HG03354 (cell line): ENCODE results near the gene CD6.
A peak's percentile ranks its signal among the peaks of the same experiment; 100 is the strongest.

ENCODE experiments used
- ATAC-seq: cut with Tn5 transposase; IDR thresholded peaks from one replicate; pipeline ENCODE4 v1.9.1; 2021; ENCODE audit warnings: mild to moderate bottlenecking; ENCODE audit not compliant: unreplicated experiment, poor library complexity, severe bottlenecking

Gene CD6

GRCh38 chr11:61023086-61023965 lies 51.8 kb downstream of the CD6 start:
- no peak for ATAC-seq

GRCh38 chr11:61023966-61024295 lies 52.5 kb downstream of the CD6 start:
- ATAC-seq = no peak

GRCh38 chr11:61024938-61025820 lies 53.7 kb downstream of the CD6 start:
- ATAC-seq = no peak

GRCh38 chr11:61025821-61026120 lies 54.3 kb downstream of the CD6 start:
- ATAC-seq = no peak

GRCh38 chr11:61026121-61027031 lies 54.9 kb downstream of the CD6 start:
- no peak for ATAC-seq

- ATAC-seq = no peak
These were observed 55.8 kb downstream of the CD6 start for GRCh38 chr11:61027141-61027840.

- ATAC-seq = peak; percentile 84
These were observed 56.8 kb downstream of the CD6 start for GRCh38 chr11:61028135-61028729.

GRCh38 chr11:61032824-61033223 lies 61.3 kb downstream of the CD6 start:
- ATAC-seq = no peak

- no peak for ATAC-seq
These were observed 61.9 kb downstream of the CD6 start for GRCh38 chr11:61033417-61033816.

- ATAC-seq = no peak
These were observed 62.6 kb downstream of the CD6 start for GRCh38 chr11:61034111-61034510.

- ATAC-seq = no peak
These were observed 63.4 kb downstream of the CD6 start for GRCh38 chr11:61034704-61035525.

- ATAC-seq = no peak
These were observed 64.0 kb downstream of the CD6 start for GRCh38 chr11:61035526-61035835.

- no peak for ATAC-seq
These were observed 66.1 kb downstream of the CD6 start for GRCh38 chr11:61037441-61038093.

GRCh38 chr11:61039916-61040315 lies 68.4 kb downstream of the CD6 start:
- no peak for ATAC-seq

- ATAC-seq = peak; percentile 91
These were observed 70.5 kb downstream of the CD6 start for GRCh38 chr11:61041755-61042518.

- no peak for ATAC-seq
These were observed 71.1 kb downstream of the CD6 start for GRCh38 chr11:61042537-61042936.

GRCh38 chr11:61042961-61043540 lies 71.6 kb downstream of the CD6 start:
- ATAC-seq = no peak
